Activated T-helper 2 cell treated with anti-CD3 and anti-CD28 coated beads, Interferon-gamma antibody, Interleukin-2, Interleukin-4, amounts not matched to agents 10 μg/mL and 5 μg/mL and 100 μg/mL, durations not matched to agents 14 hours and 24 hours and 36 hours (primary cell): ENCODE measurements around the gene NPPB. TPM values are rescaled to one million over a fixed set of nuclear protein-coding genes. Genes with fewer than 3 reads are reported as not detected.

ENCODE experiments used
- DNase-seq: peaks from one replicate; pipeline ENCODE4 v3.0.0; 2021; ENCODE audit warnings: low spot score
- H3K27ac Mint-ChIP-seq: one replicate; pipeline ENCODE4 v1.8.0; 2021; ENCODE audit warnings: mixed read lengths
- H3K27me3 Mint-ChIP-seq: one replicate; pipeline ENCODE4 v1.8.0; 2021; ENCODE audit warnings: low read depth, mixed read lengths
- H3K36me3 Mint-ChIP-seq: one replicate; pipeline ENCODE4 v1.8.0; 2021; ENCODE audit warnings: low read depth, mixed read lengths
- H3K4me1 Mint-ChIP-seq: one replicate; pipeline ENCODE4 v1.8.0; 2021; ENCODE audit warnings: low read depth, mixed read lengths
- H3K4me3 Mint-ChIP-seq: one replicate; pipeline ENCODE4 v1.8.0; 2021; ENCODE audit warnings: low read depth, mild to moderate bottlenecking, moderate library complexity, mixed read lengths
- H3K9me3 Mint-ChIP-seq: one replicate; pipeline ENCODE4 v1.8.0; 2021; ENCODE audit warnings: mixed read lengths
- intact Hi-C: fragments of 100-400 bp; cut with micrococcal nuclease; formaldehyde crosslinking; loops from one replicate; pipeline ENCODE4 v1.15.1; 2023
- total RNA-seq: library from RNA; stranded (reverse); gene quantifications from 2 replicates; pipeline ENCODE4 v1.2.3, GENCODE V29; 2022

The NPPB gene
- total RNA-seq, 1 donor from 2014 or later: not detected

GRCh38 chr1:11891433-11892186 is 32.9 kb upstream of the NPPB start:
- intact Hi-C loops: no loop called here
- no peaks in the 10 kb centered on the region for H3K9me3 Mint-ChIP-seq

GRCh38 chr1:11888877-11889208 is 30.1 kb upstream of the NPPB start:
- intact Hi-C loops: no loop called here
- no peaks in the 10 kb centered on the region for H3K9me3 Mint-ChIP-seq
- H3K27ac Mint-ChIP-seq: no peak overlapping the region
- no peak overlapping the region for H3K4me3 Mint-ChIP-seq
- no peak for DNase-seq
- no peaks in the 10 kb centered on the region for H3K36me3 Mint-ChIP-seq
- peaks cover 7% of the 10 kb centered on the region for H3K27me3 Mint-ChIP-seq
- no peaks in the 10 kb centered on the region for H3K4me1 Mint-ChIP-seq

More at GRCh38 chr1:11891433-11892186, 32.9 kb upstream of the NPPB start:
- Mint-ChIP-seq H3K27ac (no peak overlapping the region), H3K4me3 (no peak overlapping the region), H3K36me3 (no peaks in the 10 kb centered on the region), H3K27me3 (peaks cover 16% of the 10 kb centered on the region), H3K4me1 (no peaks in the 10 kb centered on the region)
- DNase-seq: no peak

GRCh38 chr1:11888206-11888876 is 29.6 kb upstream of the NPPB start:
- Mint-ChIP-seq H3K9me3 (no peaks in the 10 kb centered on the region), H3K36me3 (no peaks in the 10 kb centered on the region), H3K4me3 (no peak overlapping the region), H3K27me3 (peaks cover 6% of the 10 kb centered on the region), H3K4me1 (no peaks in the 10 kb centered on the region), H3K27ac (no peak overlapping the region)
- no peak for DNase-seq
- intact Hi-C loops: no loop called here

- Mint-ChIP-seq H3K27me3 (peaks cover 3% of the 10 kb centered on the region), H3K36me3 (no peaks in the 10 kb centered on the region), H3K27ac (no peak overlapping the region), H3K4me1 (no peaks in the 10 kb centered on the region), H3K9me3 (no peaks in the 10 kb centered on the region), H3K4me3 (no peak overlapping the region)
- intact Hi-C loops: no loop called here
- no peak for DNase-seq
Measured at GRCh38 chr1:11887666-11888007, 28.9 kb upstream of the NPPB start.

- peaks cover 3% of the 10 kb centered on the region for H3K27me3 Mint-ChIP-seq
- no peak overlapping the region for H3K27ac Mint-ChIP-seq
- DNase-seq: no peak
- no peaks in the 10 kb centered on the region for H3K4me1 Mint-ChIP-seq
- H3K4me3 Mint-ChIP-seq: no peak overlapping the region
- no peaks in the 10 kb centered on the region for H3K9me3 Mint-ChIP-seq
- intact Hi-C loops: no loop called here
- H3K36me3 Mint-ChIP-seq: no peaks in the 10 kb centered on the region
Measured at GRCh38 chr1:11886986-11887665, 28.4 kb upstream of the NPPB start.

- Mint-ChIP-seq H3K4me1 (no peaks in the 10 kb centered on the region), H3K9me3 (no peaks in the 10 kb centered on the region), H3K4me3 (no peak overlapping the region), H3K27me3 (no peaks in the 10 kb centered on the region), H3K36me3 (no peaks in the 10 kb centered on the region), H3K27ac (no peak overlapping the region)
- DNase-seq: no peak
- intact Hi-C loops: no loop called here
Measured at GRCh38 chr1:11885916-11886315, 27.2 kb upstream of the NPPB start.

DNA sequence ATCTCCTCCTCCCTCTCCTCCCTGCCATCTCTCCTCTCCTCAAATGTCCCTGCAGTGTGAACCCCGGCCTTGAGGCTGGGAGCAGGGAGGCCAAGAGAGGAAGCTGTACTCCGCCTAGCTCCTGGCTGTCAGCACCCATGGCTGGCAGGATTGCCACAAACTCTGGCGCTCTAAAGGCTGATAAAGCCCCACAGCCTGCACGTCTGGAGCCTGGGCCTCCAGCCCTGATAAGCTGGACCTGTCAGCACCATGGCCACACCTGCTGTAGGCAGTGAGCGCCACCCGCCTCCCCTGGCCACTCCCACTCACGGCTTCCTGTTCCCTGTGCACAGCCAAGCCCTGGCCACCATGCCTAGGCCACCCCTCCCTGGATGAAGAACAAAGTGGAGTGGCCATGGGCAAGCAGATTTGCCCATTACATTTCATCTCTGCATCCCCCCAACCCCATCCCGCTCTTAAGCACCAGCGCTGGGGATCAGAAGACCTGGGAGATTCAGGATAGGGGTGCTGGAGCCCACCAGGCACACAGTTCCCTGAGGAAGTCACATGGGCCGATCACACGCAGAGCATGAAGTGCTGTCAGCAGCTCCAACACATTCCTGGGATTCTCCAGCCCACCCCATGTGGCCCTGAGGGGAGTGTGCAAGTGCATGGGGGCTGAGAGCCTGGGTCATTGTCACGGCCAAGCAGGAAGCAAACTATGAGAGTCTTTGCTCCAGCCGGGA is 24.2 kb upstream of the NPPB start:
- Mint-ChIP-seq H3K9me3 (no peaks in the 10 kb centered on the region), H3K27ac (no peak overlapping the region), H3K27me3 (no peaks in the 10 kb centered on the region), H3K4me3 (no peak overlapping the region), H3K36me3 (no peaks in the 10 kb centered on the region), H3K4me1 (no peaks in the 10 kb centered on the region)
- DNase-seq: no peak
- intact Hi-C loops: no loop called here

GRCh38 chr1:11881749-11882441 is 23.1 kb upstream of the NPPB start:
- Mint-ChIP-seq H3K27me3 (no peaks in the 10 kb centered on the region), H3K4me3 (no peak overlapping the region), H3K4me1 (no peaks in the 10 kb centered on the region), H3K36me3 (no peaks in the 10 kb centered on the region), H3K27ac (no peak overlapping the region), H3K9me3 (no peaks in the 10 kb centered on the region)
- DNase-seq: no peak
- intact Hi-C loops: no loop called here

DNA sequence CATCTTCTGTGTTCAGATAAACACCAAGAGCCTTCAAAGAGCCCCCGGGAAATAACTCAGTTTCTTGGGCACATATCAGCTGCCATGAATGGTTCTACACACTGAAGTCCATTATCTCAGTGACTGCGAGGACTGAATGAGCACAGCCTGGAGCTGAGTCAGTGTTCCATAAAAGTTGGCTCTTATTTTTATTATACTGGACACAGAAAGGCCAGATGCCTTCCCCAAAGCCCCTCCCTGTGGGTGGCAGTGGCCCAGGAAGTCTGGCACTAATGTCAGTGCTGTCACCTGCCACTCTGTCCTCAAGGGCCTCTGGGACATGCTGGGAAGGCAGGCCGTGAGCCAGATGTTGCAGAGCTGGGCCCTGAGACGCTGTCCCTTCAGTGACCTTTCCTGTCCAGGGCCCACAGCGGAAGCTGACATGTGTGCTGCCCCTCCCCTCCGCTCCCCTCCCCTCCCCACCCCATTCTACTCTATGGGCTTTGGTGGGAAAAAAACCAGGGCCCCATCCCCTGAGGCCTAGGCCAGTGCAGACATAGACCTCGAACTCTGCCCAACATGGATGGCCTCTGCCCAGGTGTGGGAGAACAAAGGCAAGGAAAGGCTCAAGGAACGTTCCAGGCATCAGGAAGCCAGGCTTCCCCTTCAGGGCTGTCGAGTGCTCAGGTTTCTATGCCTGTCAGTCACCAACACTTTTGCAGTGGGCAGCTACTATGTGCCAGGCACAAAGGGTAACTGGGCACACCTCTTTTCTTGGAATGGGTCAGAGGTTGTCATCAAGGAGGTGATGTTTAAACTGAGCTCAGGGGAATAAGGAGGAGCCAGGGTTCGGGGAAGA is 22.4 kb upstream of the NPPB start:
- intact Hi-C loops: no loop called here
- Mint-ChIP-seq H3K4me1 (no peaks in the 10 kb centered on the region), H3K27ac (no peak overlapping the region), H3K27me3 (no peaks in the 10 kb centered on the region), H3K4me3 (no peak overlapping the region), H3K36me3 (no peaks in the 10 kb centered on the region), H3K9me3 (no peaks in the 10 kb centered on the region)
- no peak for DNase-seq

DNA sequence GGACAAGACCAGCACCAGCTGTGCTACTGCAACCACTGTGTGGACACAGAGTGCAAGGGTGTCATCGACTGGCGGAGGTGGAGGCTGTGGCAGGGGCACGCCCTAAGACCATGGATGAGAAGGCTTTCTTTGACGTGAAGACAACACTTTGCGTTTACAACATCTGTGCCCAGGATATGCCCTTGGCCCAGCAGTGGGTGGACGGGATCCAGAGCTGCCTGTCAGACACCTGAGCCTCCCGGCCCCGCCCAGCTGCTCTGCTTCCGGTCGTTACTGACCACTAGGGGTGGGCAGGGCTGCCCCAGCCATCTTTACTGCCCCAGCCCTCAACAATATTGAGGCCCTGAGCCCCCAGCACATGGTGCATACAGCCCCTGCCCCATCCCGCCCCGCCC is 21.4 kb upstream of the NPPB start:
- Mint-ChIP-seq H3K4me3 (no peak overlapping the region), H3K36me3 (no peaks in the 10 kb centered on the region), H3K27me3 (no peaks in the 10 kb centered on the region), H3K9me3 (no peaks in the 10 kb centered on the region), H3K27ac (no peak overlapping the region), H3K4me1 (no peaks in the 10 kb centered on the region)
- no peak for DNase-seq
- intact Hi-C loops: no loop called here

GRCh38 chr1:11879311-11880180 is 20.8 kb upstream of the NPPB start:
- Mint-ChIP-seq H3K9me3 (no peaks in the 10 kb centered on the region), H3K4me3 (no peak overlapping the region), H3K27ac (no peak overlapping the region), H3K27me3 (no peaks in the 10 kb centered on the region), H3K36me3 (no peaks in the 10 kb centered on the region), H3K4me1 (no peaks in the 10 kb centered on the region)
- DNase-seq: no peak
- intact Hi-C loops: no loop called here
